Panc1 (cell line): Measurements from ENCODE around the gene BARX2. TPM values are rescaled to one million over a fixed set of nuclear protein-coding genes. Genes with fewer than 3 reads are reported as not detected.

Experiments used
- ATAC-seq: fragments of 200-7000 bp; cut with Tn5 transposase; 2 replicates; pipeline ENCODE4 v1.9.1; 2020; ENCODE audit warnings: mild to moderate bottlenecking, moderate library complexity
- BruUV-seq: library from RNA; stranded (reverse); fragments of 400-500 nt; replicated peaks from 2 replicates; lab custom pipeline; 2021; lab: Mats Ljungman, UMichigan
- CTCF ChIA-PET: fragments of 300-600 bp; sonication (Branson Sonifier 250); formaldehyde crosslinking; loops from one replicate; lab custom pipeline; 2022; ENCODE audit warnings: antibody characterized with exemption; lab: Charles Lee
- POLR2A ChIA-PET: fragments of 300-600 bp; sonication (Branson Sonifier 250); formaldehyde crosslinking; loops from one replicate; lab custom pipeline; 2022; ENCODE audit warnings: antibody characterized with exemption; lab: Charles Lee
- DNase-seq: peaks from one replicate; pipeline ENCODE4 v3.0.0-alpha.2; 2010; ENCODE audit warnings: low read depth, low spot score
- H3K27ac ChIP-seq: 2 replicates; pipeline ENCODE4 v1.5.1; 2011; ENCODE audit warnings: mild to moderate bottlenecking, low read length, inconsistent platforms
- H3K27me3 ChIP-seq: fragments of 200-500 bp; sonication (Bioruptor generic); 2 replicates; pipeline ENCODE4 v1.6.0; 2014; ENCODE audit warnings: low read length, inconsistent platforms; ENCODE audit not compliant: control insufficient read depth, insufficient read depth
- H3K36me3 ChIP-seq: fragments of 200-500 bp; sonication (Bioruptor generic); 2 replicates; pipeline ENCODE4 v1.5.1; 2014; ENCODE audit warnings: inconsistent platforms, mild to moderate bottlenecking, low read length, moderate library complexity; ENCODE audit not compliant: control insufficient read depth, insufficient read depth
- H3K4me1 ChIP-seq: 2 replicates; pipeline ENCODE4 v1.5.1; 2011; ENCODE audit warnings: inconsistent platforms, mild to moderate bottlenecking, low read length, moderate library complexity; ENCODE audit not compliant: control insufficient read depth, insufficient read depth
- H3K4me3 ChIP-seq, 2 experiments: 2 replicates each; pipeline ENCODE4 v1.5.1; 2011 to 2012; ENCODE audit warnings: low read depth in 2 of 2, low read length in 2 of 2, mild to moderate bottlenecking in 2 of 2, inconsistent platforms in 1 of 2, moderate library complexity in 1 of 2
- H3K9me3 ChIP-seq: fragments of 200-500 bp; sonication (Bioruptor generic); 2 replicates; pipeline ENCODE4 v1.5.1; 2014; ENCODE audit warnings: low read depth, mild to moderate bottlenecking, inconsistent platforms, low read length, moderate library complexity; ENCODE audit not compliant: control insufficient read depth, insufficient read depth
- POLR2AphosphoS5 ChIP-seq: IDR thresholded peaks from 2 replicates; pipeline ENCODE4 v1.6.1; 2012; ENCODE audit warnings: mild to moderate bottlenecking, low read depth, low read length, moderate library complexity
- SIN3A ChIP-seq: IDR thresholded peaks from 2 replicates; pipeline ENCODE4 v1.6.1; 2012; ENCODE audit warnings: low read depth, mild to moderate bottlenecking, low read length, moderate library complexity, borderline replicate concordance; ENCODE audit not compliant: insufficient read depth
- TCF7L2 ChIP-seq: IDR thresholded peaks from 2 replicates; pipeline ENCODE4 v1.6.1; 2011; ENCODE audit warnings: mild to moderate bottlenecking, low read depth, low read length, inconsistent platforms
- in situ Hi-C: cut with HindIII; loops from 2 replicates; pipeline ENCODE4 v1.10.0; 2016; ENCODE audit warnings: low sequenced_read_pairs, low pct_unique_long_range_greater_than_20kb
- intact Hi-C: fragments of 100-400 bp; cut with micrococcal nuclease; formaldehyde crosslinking; loops from one replicate; pipeline ENCODE4 v1.10.0; 2022; ENCODE audit not compliant: unreplicated experiment
- total RNA-seq: library from RNA; stranded (reverse); gene quantifications from one replicate; pipeline ENCODE4 v1.2.1, GENCODE V29; 2021; ENCODE audit not compliant: unreplicated experiment
- TF ChIP-seq, protein P1 (sequence below), 2 experiments: IDR thresholded peaks; 2 replicates each; pipeline ENCODE4 v1.6.1; 2011 to 2012; ENCODE audit warnings: low read depth in 2 of 2, control low read depth in 1 of 2, low read length in 1 of 2, mild to moderate bottlenecking in 1 of 2, moderate library complexity in 1 of 2; ENCODE audit not compliant: insufficient read depth in 1 of 2
- TF ChIP-seq, protein P2 (sequence below): fragments of 450-650 bp; IDR thresholded peaks from 2 replicates; pipeline ENCODE4 v1.5.1; 2017; ENCODE audit warnings: mild to moderate bottlenecking

BARX2 gene
- total RNA-seq, 1 experiment from 2014 or later: 3.9 TPM

DNA sequence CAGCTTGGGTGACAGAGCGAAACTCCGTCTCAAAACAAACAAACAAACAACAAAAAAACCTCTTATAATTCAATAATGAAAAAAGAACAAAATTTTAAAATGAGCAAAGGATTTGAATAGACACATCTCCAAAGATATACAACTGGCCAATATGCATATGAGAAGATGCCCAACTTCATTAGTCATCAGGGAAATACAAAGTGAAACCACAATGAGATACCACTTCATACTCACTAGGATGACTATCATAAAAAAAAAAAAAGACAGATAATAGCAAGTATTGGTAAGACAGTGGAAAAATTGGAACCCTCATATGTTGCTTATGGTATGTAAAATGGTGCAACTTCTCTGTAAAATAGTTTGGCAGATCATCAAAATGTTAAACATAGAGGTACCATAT lies 28.7 kb upstream of the BARX2 start:
- CTCF ChIA-PET: no interaction called here

DNA sequence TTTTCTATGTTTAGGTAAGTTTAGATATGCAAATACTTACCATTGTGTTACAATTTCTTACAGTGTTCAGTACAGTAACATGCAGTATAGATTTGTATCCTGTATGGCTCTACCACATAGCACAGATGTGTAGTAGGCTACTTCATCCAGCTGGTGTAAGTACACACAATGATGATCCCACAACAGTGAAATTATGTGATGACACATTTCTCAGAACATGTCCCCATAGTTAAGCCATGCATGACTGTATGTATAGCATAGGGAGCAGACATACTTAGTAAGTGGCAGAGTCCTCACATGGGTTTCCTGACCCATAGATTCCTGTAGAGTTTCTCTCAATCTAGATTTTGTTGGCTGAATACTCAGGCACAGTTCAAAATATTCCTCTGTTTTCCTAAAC lies 26.8 kb upstream of the BARX2 start:
- Histone ChIP-seq H3K4me1 (no peaks in the 10 kb centered on the region), H3K4me3 (no peak overlapping the region), H3K27me3 (peaks cover 13% of the 10 kb centered on the region), H3K36me3 (no peaks in the 10 kb centered on the region), H3K27ac (no peak overlapping the region), H3K9me3 (no peaks in the 10 kb centered on the region)
- ChIA-PET CTCF (no interaction called here), POLR2A (no interaction called here)
- no peak for ATAC-seq
- no peak for DNase-seq
- no TSS peak for BruUV-seq
- TF ChIP-seq SIN3A: no peak
- TF ChIP-seq POLR2AphosphoS5: no peak
- TF ChIP-seq, protein P1, sequence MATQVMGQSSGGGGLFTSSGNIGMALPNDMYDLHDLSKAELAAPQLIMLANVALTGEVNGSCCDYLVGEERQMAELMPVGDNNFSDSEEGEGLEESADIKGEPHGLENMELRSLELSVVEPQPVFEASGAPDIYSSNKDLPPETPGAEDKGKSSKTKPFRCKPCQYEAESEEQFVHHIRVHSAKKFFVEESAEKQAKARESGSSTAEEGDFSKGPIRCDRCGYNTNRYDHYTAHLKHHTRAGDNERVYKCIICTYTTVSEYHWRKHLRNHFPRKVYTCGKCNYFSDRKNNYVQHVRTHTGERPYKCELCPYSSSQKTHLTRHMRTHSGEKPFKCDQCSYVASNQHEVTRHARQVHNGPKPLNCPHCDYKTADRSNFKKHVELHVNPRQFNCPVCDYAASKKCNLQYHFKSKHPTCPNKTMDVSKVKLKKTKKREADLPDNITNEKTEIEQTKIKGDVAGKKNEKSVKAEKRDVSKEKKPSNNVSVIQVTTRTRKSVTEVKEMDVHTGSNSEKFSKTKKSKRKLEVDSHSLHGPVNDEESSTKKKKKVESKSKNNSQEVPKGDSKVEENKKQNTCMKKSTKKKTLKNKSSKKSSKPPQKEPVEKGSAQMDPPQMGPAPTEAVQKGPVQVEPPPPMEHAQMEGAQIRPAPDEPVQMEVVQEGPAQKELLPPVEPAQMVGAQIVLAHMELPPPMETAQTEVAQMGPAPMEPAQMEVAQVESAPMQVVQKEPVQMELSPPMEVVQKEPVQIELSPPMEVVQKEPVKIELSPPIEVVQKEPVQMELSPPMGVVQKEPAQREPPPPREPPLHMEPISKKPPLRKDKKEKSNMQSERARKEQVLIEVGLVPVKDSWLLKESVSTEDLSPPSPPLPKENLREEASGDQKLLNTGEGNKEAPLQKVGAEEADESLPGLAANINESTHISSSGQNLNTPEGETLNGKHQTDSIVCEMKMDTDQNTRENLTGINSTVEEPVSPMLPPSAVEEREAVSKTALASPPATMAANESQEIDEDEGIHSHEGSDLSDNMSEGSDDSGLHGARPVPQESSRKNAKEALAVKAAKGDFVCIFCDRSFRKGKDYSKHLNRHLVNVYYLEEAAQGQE (IDR thresholded peaks at IDR 0.05; ENCODE audit: insufficient read depth in 1 of 2, low read depth in 2 of 2, low read length in 1 of 2): no peak
- TF ChIP-seq TCF7L2: no peak
- TF ChIP-seq, protein P2, sequence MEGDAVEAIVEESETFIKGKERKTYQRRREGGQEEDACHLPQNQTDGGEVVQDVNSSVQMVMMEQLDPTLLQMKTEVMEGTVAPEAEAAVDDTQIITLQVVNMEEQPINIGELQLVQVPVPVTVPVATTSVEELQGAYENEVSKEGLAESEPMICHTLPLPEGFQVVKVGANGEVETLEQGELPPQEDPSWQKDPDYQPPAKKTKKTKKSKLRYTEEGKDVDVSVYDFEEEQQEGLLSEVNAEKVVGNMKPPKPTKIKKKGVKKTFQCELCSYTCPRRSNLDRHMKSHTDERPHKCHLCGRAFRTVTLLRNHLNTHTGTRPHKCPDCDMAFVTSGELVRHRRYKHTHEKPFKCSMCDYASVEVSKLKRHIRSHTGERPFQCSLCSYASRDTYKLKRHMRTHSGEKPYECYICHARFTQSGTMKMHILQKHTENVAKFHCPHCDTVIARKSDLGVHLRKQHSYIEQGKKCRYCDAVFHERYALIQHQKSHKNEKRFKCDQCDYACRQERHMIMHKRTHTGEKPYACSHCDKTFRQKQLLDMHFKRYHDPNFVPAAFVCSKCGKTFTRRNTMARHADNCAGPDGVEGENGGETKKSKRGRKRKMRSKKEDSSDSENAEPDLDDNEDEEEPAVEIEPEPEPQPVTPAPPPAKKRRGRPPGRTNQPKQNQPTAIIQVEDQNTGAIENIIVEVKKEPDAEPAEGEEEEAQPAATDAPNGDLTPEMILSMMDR: no peak
- intact Hi-C loops (no loop called here), in situ Hi-C loops (no loop called here)

More for the DNA sequence above, 28.7 kb upstream of the BARX2 start:
- Histone ChIP-seq H3K27me3 (peaks cover 11% of the 10 kb centered on the region), H3K36me3 (no peaks in the 10 kb centered on the region), H3K4me1 (no peaks in the 10 kb centered on the region), H3K27ac (no peak overlapping the region), H3K9me3 (no peaks in the 10 kb centered on the region), H3K4me3 (no peak overlapping the region)
- intact Hi-C loops: no loop called here
- no TSS peak for BruUV-seq
- POLR2A ChIA-PET: no interaction called here
- in situ Hi-C loops: no loop called here
- no peak for ATAC-seq
- TF ChIP-seq, protein P2: no peak
- no peak for DNase-seq
